ENCODE data around the gene CCDC170.

CCDC170 gene

DNA sequence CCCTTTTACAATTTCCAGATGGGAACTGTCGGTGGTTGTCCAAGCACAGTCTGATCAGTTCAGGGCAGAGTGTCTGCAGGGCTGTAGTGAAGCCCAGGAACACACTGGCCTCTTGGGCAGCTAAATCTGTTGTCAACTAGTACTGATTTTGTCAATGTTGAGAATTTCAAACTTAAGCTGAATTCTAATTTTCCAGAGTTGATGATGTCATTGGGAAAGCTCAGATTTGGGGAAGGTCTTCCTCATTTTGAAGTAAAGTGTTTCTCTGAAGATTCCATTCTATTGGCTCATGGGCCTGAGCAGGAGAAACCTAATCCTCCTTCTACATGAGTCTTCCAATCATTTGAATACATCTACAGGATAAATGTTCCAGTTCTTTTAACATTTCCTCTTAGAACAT is 72.1 kb downstream of the CCDC170 start:
- H4K20me1 ChIP-seq (ENCODE audit: insufficient read depth, low read length): no peaks in the 10 kb centered on the region
- H3K27ac ChIP-seq (ENCODE audit: low read depth, low read length, poor library complexity, severe bottlenecking): no peak overlapping the region
- H3K4me1 ChIP-seq (ENCODE audit: insufficient read depth, low read length, severe bottlenecking): no peaks in the 10 kb centered on the region
- H3K9me3 ChIP-seq (ENCODE audit: low read length): no peaks in the 10 kb centered on the region
- H2AFZ ChIP-seq (ENCODE audit: low read length): no peak overlapping the region
- H3K27me3 ChIP-seq (ENCODE audit: insufficient read depth, low read length): no peaks in the 10 kb centered on the region
- H3K36me3 ChIP-seq (ENCODE audit: insufficient read depth, low read length): no peaks in the 10 kb centered on the region
- H3K9me2 ChIP-seq (ENCODE audit: low read depth, low read length): no peaks in the 10 kb centered on the region
- no peaks in the 10 kb centered on the region for H3K79me2 ChIP-seq (ENCODE audit: insufficient read depth, low read length)
- H3F3A ChIP-seq (ENCODE audit: insufficient read depth, low read length): no peaks in the 10 kb centered on the region
- H3K4me3 ChIP-seq (ENCODE audit: low read depth, low read length, poor library complexity, severe bottlenecking): no peak overlapping the region
- no peak overlapping the region for H3K9ac ChIP-seq (ENCODE audit: low read length)
- no peak overlapping the region for H3K4me2 ChIP-seq (ENCODE audit: low read length)
- TF ChIP-seq EZH2 (IDR thresholded peaks at IDR 0.05; ENCODE audit: borderline replicate concordance, low read length): no peak
- TF ChIP-seq CTCF (IDR thresholded peaks at IDR 0.05; ENCODE audit: low read length): no peak

DNA sequence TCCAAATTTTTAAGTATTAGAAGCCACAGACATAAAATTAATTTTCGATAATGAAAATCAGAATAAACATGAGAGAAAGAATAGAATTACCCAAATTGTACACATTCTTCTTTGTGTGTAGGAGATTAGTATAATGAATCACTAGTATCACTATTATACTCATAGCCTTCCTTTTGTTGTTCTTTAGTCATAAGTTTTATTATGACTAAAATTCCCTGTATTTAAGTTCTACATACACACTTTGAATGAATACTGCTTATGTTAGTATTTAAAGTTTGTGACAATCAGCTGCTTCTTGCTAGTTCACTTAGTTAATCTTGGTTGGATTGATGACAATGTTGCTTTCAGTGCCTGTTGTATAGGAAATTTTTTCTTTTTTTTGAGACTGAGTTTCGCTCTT is 72.7 kb downstream of the CCDC170 start:
- no peak overlapping the region for H2AFZ ChIP-seq (ENCODE audit: low read length)

GRCh38 chr6:151576633-151577032 is 82.8 kb downstream of the CCDC170 start:
- Histone ChIP-seq H3K4me1 (ENCODE audit: insufficient read depth, low read length, severe bottlenecking) (no peaks in the 10 kb centered on the region), H3K79me2 (ENCODE audit: insufficient read depth, low read length) (no peaks in the 10 kb centered on the region), H3K4me3 (ENCODE audit: low read depth, low read length, poor library complexity, severe bottlenecking) (no peak overlapping the region), H3K9me3 (ENCODE audit: low read length) (no peaks in the 10 kb centered on the region), H4K20me1 (ENCODE audit: insufficient read depth, low read length) (no peaks in the 10 kb centered on the region), H3K27me3 (ENCODE audit: insufficient read depth, low read length) (no peaks in the 10 kb centered on the region), H3K27ac (ENCODE audit: low read depth, low read length, poor library complexity, severe bottlenecking) (no peak overlapping the region), H3K9me2 (ENCODE audit: low read depth, low read length) (no peaks in the 10 kb centered on the region), H3K4me2 (ENCODE audit: low read length) (no peak overlapping the region), H3F3A (ENCODE audit: insufficient read depth, low read length) (no peaks in the 10 kb centered on the region), H3K36me3 (ENCODE audit: insufficient read depth, low read length) (no peaks in the 10 kb centered on the region), H3K9ac (ENCODE audit: low read length) (no peak overlapping the region), H2AFZ (ENCODE audit: low read length) (no peak overlapping the region)
- TF ChIP-seq CTCF (IDR thresholded peaks at IDR 0.05; ENCODE audit: low read length): no peak
- TF ChIP-seq EZH2 (IDR thresholded peaks at IDR 0.05; ENCODE audit: borderline replicate concordance, low read length): no peak

More for the DNA sequence above, 72.7 kb downstream of the CCDC170 start:
- H3K27me3 ChIP-seq (ENCODE audit: insufficient read depth, low read length): no peaks in the 10 kb centered on the region
- H3K9ac ChIP-seq (ENCODE audit: low read length): no peak overlapping the region
- no peak overlapping the region for H3K27ac ChIP-seq (ENCODE audit: low read depth, low read length, poor library complexity, severe bottlenecking)
- H3K36me3 ChIP-seq (ENCODE audit: insufficient read depth, low read length): no peaks in the 10 kb centered on the region
- H3K9me2 ChIP-seq (ENCODE audit: low read depth, low read length): no peaks in the 10 kb centered on the region
- H3K4me2 ChIP-seq (ENCODE audit: low read length): no peak overlapping the region
- H4K20me1 ChIP-seq (ENCODE audit: insufficient read depth, low read length): no peaks in the 10 kb centered on the region
- TF ChIP-seq EZH2 (IDR thresholded peaks at IDR 0.05; ENCODE audit: borderline replicate concordance, low read length) (no peak), CTCF (IDR thresholded peaks at IDR 0.05; ENCODE audit: low read length) (no peak)
- no peak overlapping the region for H3K4me3 ChIP-seq (ENCODE audit: low read depth, low read length, poor library complexity, severe bottlenecking)
- no peaks in the 10 kb centered on the region for H3F3A ChIP-seq (ENCODE audit: insufficient read depth, low read length)
- H3K9me3 ChIP-seq (ENCODE audit: low read length): no peaks in the 10 kb centered on the region
- H3K4me1 ChIP-seq (ENCODE audit: insufficient read depth, low read length, severe bottlenecking): no peaks in the 10 kb centered on the region
- H3K79me2 ChIP-seq (ENCODE audit: insufficient read depth, low read length): no peaks in the 10 kb centered on the region
